Fibroblast of lung (primary cell): ENCODE results near the gene TMEM116. TPM values are rescaled to one million over a fixed set of nuclear protein-coding genes. Genes with fewer than 3 reads are reported as not detected.

ENCODE experiments used
- DNase-seq, 2 donors: peaks; one replicate each; pipeline versions ENCODE4 v3.0.0 to v3.0.0-alpha.2; 2010; ENCODE audit warnings: low read depth in 2 of 2
- H2AFZ ChIP-seq: 2 replicates; pipeline ENCODE4 v1.5.1; 2012; ENCODE audit warnings: low read length, control low read depth, inconsistent platforms
- H3K27ac ChIP-seq: 2 replicates; pipeline ENCODE4 v1.5.1; 2011; ENCODE audit warnings: low read length, control low read depth; ENCODE audit not compliant: insufficient read depth
- H3K27me3 ChIP-seq: 2 replicates; pipeline ENCODE4 v1.5.1; 2011; ENCODE audit warnings: mild to moderate bottlenecking, low read length; ENCODE audit not compliant: control insufficient read depth, insufficient read depth
- H3K36me3 ChIP-seq: 2 replicates; pipeline ENCODE4 v1.5.1; 2011; ENCODE audit warnings: low read length; ENCODE audit not compliant: control insufficient read depth, insufficient read depth
- H3K4me1 ChIP-seq: 2 replicates; pipeline ENCODE4 v1.5.1; 2011; ENCODE audit warnings: low read length; ENCODE audit not compliant: control insufficient read depth, insufficient read depth; ENCODE audit errors: extremely low read depth
- H3K4me2 ChIP-seq: 2 replicates; pipeline ENCODE4 v1.5.1; 2011; ENCODE audit warnings: low read length, control low read depth; ENCODE audit not compliant: insufficient read depth; ENCODE audit errors: extremely low read depth
- H3K4me3 ChIP-seq, 4 experiments: fragments of 200-600 bp in 1 of 4; sonication (generic) in 1 of 4; replicated peaks in 1 of 4; 2 replicates each; pipeline ENCODE4 v1.5.1; 2011 to 2016; ENCODE audit warnings: low read length in 4 of 4, low read depth in 3 of 4, mild to moderate bottlenecking in 3 of 4, control low read depth in 2 of 4, inconsistent platforms in 1 of 4, mixed read lengths in 1 of 4; ENCODE audit not compliant: insufficient read depth in 1 of 4; ENCODE audit errors: control extremely low read depth in 1 of 4
- H3K79me2 ChIP-seq: 2 replicates; pipeline ENCODE4 v1.5.1; 2012; ENCODE audit warnings: mild to moderate bottlenecking, low read length, inconsistent platforms; ENCODE audit not compliant: control insufficient read depth, insufficient read depth
- H3K9ac ChIP-seq: 2 replicates; pipeline ENCODE4 v1.5.1; 2011; ENCODE audit warnings: mild to moderate bottlenecking, low read length, control low read depth; ENCODE audit not compliant: insufficient read depth
- H3K9me3 ChIP-seq: 2 replicates; pipeline ENCODE4 v1.5.1; 2012; ENCODE audit warnings: low read depth, low read length; ENCODE audit not compliant: control insufficient read depth, insufficient read depth
- H4K20me1 ChIP-seq: 2 replicates; pipeline ENCODE4 v1.5.1; 2011; ENCODE audit warnings: low read length; ENCODE audit not compliant: control insufficient read depth, insufficient read depth; ENCODE audit errors: extremely low read depth
- EZH2 ChIP-seq: IDR thresholded peaks from 2 replicates; pipeline ENCODE4 v1.5.1; 2012; ENCODE audit warnings: low read length, control low read depth, mild to moderate bottlenecking; ENCODE audit errors: missing control alignments
- polyA plus RNA-seq, 2 donors: library from polyadenylated mRNA; depleted of rRNA in 1 of 2; stranded (reverse) in 1 of 2; unstranded in 1 of 2; fragments of >200 nt; gene quantifications; 2 replicates each; pipeline ENCODE4 v1.2.1, GENCODE V29; 2011 to 2012; ENCODE audit warnings: missing spikeins in 1 of 2
- total RNA-seq: library from RNA; depleted of rRNA; stranded (reverse); fragments of >200 nt; gene quantifications from 2 replicates; pipeline ENCODE4 v1.2.1, GENCODE V29; 2014
- TF ChIP-seq, protein P1 (sequence below), 2 donors: IDR thresholded peaks in 1 of 2; conservative IDR thresholded peaks in 1 of 2; 1 replicate in 1 of 2; 2 replicates in 1 of 2; pipeline ENCODE4 v1.5.1; 2011 to 2012; ENCODE audit warnings: low read length in 2 of 2, control low read depth in 1 of 2, inconsistent platforms in 1 of 2, low read depth in 1 of 2, mild to moderate bottlenecking in 1 of 2

Gene TMEM116
- total and polyA plus RNA-seq, 2 donors (not counting 1 experiment from before 2014, with no cell fraction given) = 7.8 to 21.8 TPM

DNA sequence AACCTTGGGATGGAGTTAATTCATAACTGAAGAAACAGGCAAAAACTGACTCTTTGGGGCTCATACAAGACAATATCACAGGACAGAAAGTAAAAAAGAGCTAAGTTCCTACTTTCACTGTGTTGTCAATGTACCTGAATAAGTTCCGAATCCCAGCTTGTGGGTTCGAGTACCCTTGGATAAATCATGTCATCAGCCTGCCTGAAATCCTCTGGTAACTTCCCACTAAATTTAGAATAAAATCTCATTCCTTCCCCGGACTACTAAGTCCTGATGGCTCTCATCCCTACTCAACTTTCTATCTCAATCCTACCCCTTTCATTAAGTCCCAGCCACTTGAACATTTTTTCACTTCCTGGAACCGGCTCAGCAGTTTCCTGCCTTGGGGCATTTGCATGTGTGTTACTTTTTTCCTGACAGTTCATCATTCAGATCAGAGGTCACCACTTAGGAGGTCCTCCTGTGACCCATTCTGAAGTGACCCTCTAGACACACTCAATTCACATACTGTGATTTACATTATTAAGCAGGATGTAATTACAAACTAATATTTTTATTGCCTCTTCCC lies 12.9 kb upstream of the TMEM116 start:
- no peak for DNase-seq

DNA sequence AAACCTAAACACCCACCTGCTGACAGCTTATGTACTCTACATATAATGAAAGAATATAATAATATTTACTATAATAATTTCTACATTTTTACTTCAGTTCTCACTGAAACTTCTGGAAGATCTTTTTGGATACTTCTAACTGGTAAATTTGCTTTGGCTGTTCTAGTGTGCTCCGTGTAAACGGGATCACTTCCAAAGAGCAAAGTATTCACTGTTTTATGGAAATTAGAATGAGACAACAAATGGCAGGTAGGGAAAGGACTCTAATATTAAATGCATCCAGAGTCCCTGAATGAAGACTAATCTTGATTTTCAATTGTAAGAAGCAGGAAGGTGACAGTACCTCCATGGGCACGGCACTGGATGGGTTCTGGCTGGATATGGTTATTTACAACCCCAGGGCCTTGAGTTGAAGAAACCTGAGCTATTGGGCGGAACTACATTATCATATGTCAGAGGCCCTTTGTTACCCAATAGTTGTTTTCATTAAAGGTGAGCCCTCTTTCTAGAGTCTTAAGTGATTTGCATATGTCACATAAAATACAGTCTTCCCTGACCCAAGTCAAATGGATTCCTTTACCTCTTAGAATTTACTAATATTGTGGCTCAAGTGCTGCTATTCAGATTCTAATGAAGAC lies 10.9 kb upstream of the TMEM116 start:
- H3K4me1 ChIP-seq = peaks cover 9% of the 10 kb centered on the region
- no peak overlapping the region for H3K4me2 ChIP-seq
- peaks cover 23% of the 10 kb centered on the region for H3K79me2 ChIP-seq
- H3K36me3 ChIP-seq = peaks cover 15% of the 10 kb centered on the region
- no peaks in the 10 kb centered on the region for H3K27me3 ChIP-seq
- no peaks in the 10 kb centered on the region for H4K20me1 ChIP-seq
- no peak for DNase-seq
- TF ChIP-seq, protein P1, sequence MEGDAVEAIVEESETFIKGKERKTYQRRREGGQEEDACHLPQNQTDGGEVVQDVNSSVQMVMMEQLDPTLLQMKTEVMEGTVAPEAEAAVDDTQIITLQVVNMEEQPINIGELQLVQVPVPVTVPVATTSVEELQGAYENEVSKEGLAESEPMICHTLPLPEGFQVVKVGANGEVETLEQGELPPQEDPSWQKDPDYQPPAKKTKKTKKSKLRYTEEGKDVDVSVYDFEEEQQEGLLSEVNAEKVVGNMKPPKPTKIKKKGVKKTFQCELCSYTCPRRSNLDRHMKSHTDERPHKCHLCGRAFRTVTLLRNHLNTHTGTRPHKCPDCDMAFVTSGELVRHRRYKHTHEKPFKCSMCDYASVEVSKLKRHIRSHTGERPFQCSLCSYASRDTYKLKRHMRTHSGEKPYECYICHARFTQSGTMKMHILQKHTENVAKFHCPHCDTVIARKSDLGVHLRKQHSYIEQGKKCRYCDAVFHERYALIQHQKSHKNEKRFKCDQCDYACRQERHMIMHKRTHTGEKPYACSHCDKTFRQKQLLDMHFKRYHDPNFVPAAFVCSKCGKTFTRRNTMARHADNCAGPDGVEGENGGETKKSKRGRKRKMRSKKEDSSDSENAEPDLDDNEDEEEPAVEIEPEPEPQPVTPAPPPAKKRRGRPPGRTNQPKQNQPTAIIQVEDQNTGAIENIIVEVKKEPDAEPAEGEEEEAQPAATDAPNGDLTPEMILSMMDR (conservative IDR thresholded peaks at IDR 0.05 in 1 of 2, IDR thresholded peaks at IDR 0.05 in 1 of 2; ENCODE audit: low read depth in 1 of 2, low read length in 2 of 2) = no peak
- TF ChIP-seq EZH2 = no peak
- H3K9me3 ChIP-seq = no peaks in the 10 kb centered on the region
- no peak overlapping the region for H2AFZ ChIP-seq
- H3K9ac ChIP-seq = no peak overlapping the region
- no peak overlapping the region for H3K27ac ChIP-seq
- no peak overlapping the region for H3K4me3 ChIP-seq

More for the DNA sequence above, 12.9 kb upstream of the TMEM116 start:
- Histone ChIP-seq H3K4me1 (no peaks in the 10 kb centered on the region), H3K79me2 (peaks cover 6% of the 10 kb centered on the region), H3K27ac (no peak overlapping the region), H3K27me3 (no peaks in the 10 kb centered on the region), H2AFZ (no peak overlapping the region), H3K9ac (no peak overlapping the region), H4K20me1 (no peaks in the 10 kb centered on the region), H3K36me3 (peaks cover 12% of the 10 kb centered on the region), H3K4me3 (no peak overlapping the region), H3K9me3 (no peaks in the 10 kb centered on the region), H3K4me2 (no peak overlapping the region)
- TF ChIP-seq, protein P1 (conservative IDR thresholded peaks at IDR 0.05 in 1 of 2, IDR thresholded peaks at IDR 0.05 in 1 of 2; ENCODE audit: low read depth in 1 of 2, low read length in 2 of 2) = no peak
- no peak for TF ChIP-seq EZH2

DNA sequence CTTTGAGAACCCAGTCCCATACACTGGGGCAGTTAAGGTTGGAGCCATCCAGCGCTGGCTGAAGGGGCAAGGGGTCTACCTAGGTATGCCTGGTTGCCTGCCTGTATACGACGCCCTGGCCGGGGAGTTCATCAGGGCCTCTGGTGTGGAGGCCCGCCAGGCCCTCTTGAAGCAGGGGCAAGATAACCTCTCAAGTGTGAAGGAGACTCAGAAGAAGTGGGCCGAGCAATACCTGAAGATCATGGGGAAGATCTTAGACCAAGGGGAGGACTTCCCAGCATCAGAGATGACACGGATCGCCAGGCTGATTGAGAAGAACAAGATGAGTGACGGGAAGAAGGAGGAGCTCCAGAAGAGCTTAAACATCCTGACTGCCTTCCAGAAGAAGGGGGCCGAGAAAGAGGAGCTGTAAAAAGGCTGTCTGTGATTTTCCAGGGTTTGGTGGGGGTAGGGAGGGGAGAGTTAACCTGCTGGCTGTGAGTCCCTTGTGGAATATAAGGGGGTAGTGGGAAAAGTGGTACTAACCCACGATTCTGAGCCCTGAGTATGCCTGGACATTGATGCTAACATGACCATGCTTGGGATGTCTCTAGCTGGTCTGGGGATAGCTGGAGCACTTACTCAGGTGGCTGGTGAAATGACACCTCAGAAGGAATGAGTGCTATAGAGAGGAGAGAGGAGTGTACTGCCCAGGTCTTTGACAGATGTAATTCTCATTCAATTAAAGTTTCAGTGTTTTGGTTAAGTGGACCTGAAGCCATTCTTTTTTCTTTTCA lies 9.5 kb upstream of the TMEM116 start:
- no peaks in the 10 kb centered on the region for H3K9me3 ChIP-seq
- H3K27ac ChIP-seq = no peak overlapping the region
- peaks cover 12% of the 10 kb centered on the region for H3K4me1 ChIP-seq
- TF ChIP-seq, protein P1 (conservative IDR thresholded peaks at IDR 0.05 in 1 of 2, IDR thresholded peaks at IDR 0.05 in 1 of 2; ENCODE audit: low read depth in 1 of 2, low read length in 2 of 2) = no peak
- no peak for TF ChIP-seq EZH2
- no peak overlapping the region for H2AFZ ChIP-seq
- H3K79me2 ChIP-seq = peaks cover 30% of the 10 kb centered on the region
- H4K20me1 ChIP-seq = no peaks in the 10 kb centered on the region
- H3K9ac ChIP-seq = no peak overlapping the region
- no peak overlapping the region for H3K4me3 ChIP-seq
- H3K36me3 ChIP-seq = peaks cover 12% of the 10 kb centered on the region
- no peak for DNase-seq
- H3K4me2 ChIP-seq = no peak overlapping the region
- H3K27me3 ChIP-seq = no peaks in the 10 kb centered on the region
